HEK293 (cell line): Measurements from ENCODE around the gene FAM120A.

Source experiments
- CTCF ChIA-PET: fragments of 350-600 bp; formaldehyde crosslinking; extraction: SDS; loops from one replicate; lab custom pipeline; 2021; ENCODE audit warnings: antibody characterized with exemption; lab: Yijun Ruan, JAX
- POLR2A ChIA-PET: fragments of 300-600 bp; formaldehyde crosslinking; extraction: SDS; loops from one replicate; lab custom pipeline; 2020; ENCODE audit warnings: antibody characterized with exemption, inconsistent platforms; lab: Yijun Ruan, JAX
- H3K27ac ChIP-seq: fragments of 200-500 bp; sonication (Bioruptor generic); 2 replicates; pipeline ENCODE4 v1.5.1; 2014; ENCODE audit warnings: low read depth, low read length, control low read depth, inconsistent platforms; ENCODE audit errors: extremely low read depth
- H3K36me3 ChIP-seq, 2 experiments: fragments of 200-500 bp in 1 of 2; sonication (Bioruptor generic) in 1 of 2; 1 replicate in 1 of 2; 2 replicates in 1 of 2; pipeline ENCODE4 v1.5.1; 2014 to 2017; ENCODE audit warnings: inconsistent platforms in 2 of 2, low read length in 2 of 2; ENCODE audit not compliant: control insufficient read depth in 2 of 2, insufficient read depth in 1 of 2
- H3K4me1 ChIP-seq: fragments of 200-500 bp; sonication (Bioruptor generic); 2 replicates; pipeline ENCODE4 v1.5.1; 2014; ENCODE audit warnings: mild to moderate bottlenecking, low read length, inconsistent platforms; ENCODE audit not compliant: control insufficient read depth, insufficient read depth
- H3K4me3 ChIP-seq: 2 replicates; pipeline ENCODE4 v1.5.1; 2011; ENCODE audit warnings: low read depth, mild to moderate bottlenecking, control low read depth, low read length, moderate library complexity
- H3K9me3 ChIP-seq: fragments of 200-500 bp; sonication (Bioruptor generic); 2 replicates; pipeline ENCODE4 v1.5.1; 2014; ENCODE audit warnings: low read depth, low read length, inconsistent platforms; ENCODE audit not compliant: control insufficient read depth, insufficient read depth
- HOXC10 ChIP-seq: sonication (generic); formaldehyde crosslinking; IDR thresholded peaks from 2 replicates; pipeline ENCODE4 v1.8.1; 2023; ENCODE audit warnings: mild to moderate bottlenecking, missing genetic modification reagents
- MEIS1 ChIP-seq: sonication (generic); formaldehyde crosslinking; IDR thresholded peaks from 2 replicates; pipeline ENCODE4 v1.8.1; 2022; ENCODE audit warnings: missing genetic modification reagents, mild to moderate bottlenecking, borderline replicate concordance
- MYNN ChIP-seq: fragments of 450-650 bp; formaldehyde crosslinking; IDR thresholded peaks from 2 replicates; pipeline ENCODE4 v1.5.1; 2016; ENCODE audit warnings: missing biosample characterization, missing genetic modification characterization, borderline replicate concordance
- TRIM28 ChIP-seq: IDR thresholded peaks from 2 replicates; pipeline ENCODE4 v1.6.1; 2011; ENCODE audit warnings: low read length, control low read depth, borderline replicate concordance
- ZBTB1 ChIP-seq: fragments of 450-650 bp; formaldehyde crosslinking; IDR thresholded peaks from 2 replicates; pipeline ENCODE4 v1.5.1; 2016; ENCODE audit warnings: missing biosample characterization, missing genetic modification characterization
- ZNF132 ChIP-seq: fragments of 450-650 bp; formaldehyde crosslinking; IDR thresholded peaks from 2 replicates; pipeline ENCODE4 v1.5.1; 2017; ENCODE audit warnings: missing biosample characterization, missing genetic modification characterization, borderline replicate concordance
- ZNF148 ChIP-seq: fragments of 450-650 bp; formaldehyde crosslinking; IDR thresholded peaks from 2 replicates; pipeline ENCODE4 v1.5.0; 2017; ENCODE audit warnings: missing biosample characterization, missing genetic modification characterization, borderline replicate concordance
- ZNF169 ChIP-seq: fragments of 450-650 bp; formaldehyde crosslinking; IDR thresholded peaks from 2 replicates; pipeline ENCODE4 v1.5.1; 2016; ENCODE audit warnings: missing biosample characterization, missing genetic modification characterization
- ZNF248 ChIP-seq: fragments of 450-650 bp; formaldehyde crosslinking; IDR thresholded peaks from 2 replicates; pipeline ENCODE4 v1.5.1; 2017; ENCODE audit warnings: missing biosample characterization, missing genetic modification characterization
- ZNF350 ChIP-seq: fragments of 450-650 bp; formaldehyde crosslinking; IDR thresholded peaks from 2 replicates; pipeline ENCODE4 v1.5.0; 2017; ENCODE audit warnings: missing biosample characterization, mild to moderate bottlenecking, missing genetic modification characterization
- ZNF398 ChIP-seq: fragments of 450-650 bp; formaldehyde crosslinking; IDR thresholded peaks from 2 replicates; pipeline ENCODE4 v1.5.1; 2017; ENCODE audit warnings: missing biosample characterization, missing genetic modification characterization
- ZNF514 ChIP-seq: fragments of 450-650 bp; formaldehyde crosslinking; IDR thresholded peaks from 2 replicates; pipeline ENCODE4 v1.5.1; 2016; ENCODE audit warnings: missing biosample characterization, missing genetic modification characterization
- ZNF518A ChIP-seq: fragments of 450-650 bp; formaldehyde crosslinking; conservative IDR thresholded peaks from 2 replicates; pipeline ENCODE4 v1.5.1; 2016; ENCODE audit warnings: low read depth, missing biosample characterization, missing genetic modification characterization
- ZNF544 ChIP-seq: fragments of 450-650 bp; formaldehyde crosslinking; IDR thresholded peaks from 2 replicates; pipeline ENCODE4 v1.5.0; 2017; ENCODE audit warnings: missing biosample characterization, missing genetic modification characterization
- ZNF561 ChIP-seq: fragments of 450-650 bp; IDR thresholded peaks from 2 replicates; pipeline ENCODE4 v1.5.1; 2018; ENCODE audit warnings: missing biosample characterization, missing genetic modification characterization, borderline replicate concordance
- ZNF777 ChIP-seq: fragments of 450-650 bp; formaldehyde crosslinking; IDR thresholded peaks from 2 replicates; pipeline ENCODE4 v1.5.1; 2017; ENCODE audit warnings: missing biosample characterization, missing genetic modification characterization, borderline replicate concordance
- ZNF837 ChIP-seq: fragments of 450-650 bp; formaldehyde crosslinking; IDR thresholded peaks from 2 replicates; pipeline ENCODE4 v1.5.1; 2016; ENCODE audit warnings: missing biosample characterization, missing genetic modification characterization
- ZSCAN23 ChIP-seq: fragments of 450-650 bp; formaldehyde crosslinking; IDR thresholded peaks from 2 replicates; pipeline ENCODE4 v1.5.1; 2016; ENCODE audit warnings: missing biosample characterization, missing genetic modification characterization

Gene FAM120A

GRCh38 chr9:93473411-93473810 lies 21.9 kb downstream of the FAM120A start (continued):
- TF ChIP-seq ZNF148 (tag by site-specific recombination) = no peak
- no peak for TF ChIP-seq ZNF514 (tag by site-specific recombination)
- TF ChIP-seq ZNF777 (tag by site-specific recombination) = no peak
- TF ChIP-seq, all 188 proteins: peak for 0

GRCh38 chr9:93475108-93475507 lies 23.6 kb downstream of the FAM120A start:
- no peak overlapping the region for H3K27ac ChIP-seq
- ChIA-PET POLR2A (no interaction called here), CTCF (interaction anchor here (0.5 kb wide), 1 partner anchor 8 kb away, joined by 6 read pairs; no protein-coding TSS in a partner anchor)

GRCh38 chr9:93475856-93476255 lies 24.4 kb downstream of the FAM120A start:
- no peak for TF ChIP-seq ZNF544 (tag by site-specific recombination)
- no peak for TF ChIP-seq TRIM28
- no peak for TF ChIP-seq ZNF169 (tag by site-specific recombination)
- TF ChIP-seq ZNF398 (tag by site-specific recombination) = no peak
- no peak for TF ChIP-seq HOXC10 (CRISPR knock-in tag)
- TF ChIP-seq MYNN (tag by site-specific recombination) = no peak
- no peak for TF ChIP-seq ZNF350 (tag by site-specific recombination)
- no peaks in the 10 kb centered on the region for H3K9me3 ChIP-seq
- ChIA-PET POLR2A (no interaction called here), CTCF (interaction anchor here (0.5 to 0.7 kb wide), 2 partner anchors 9 to 1448 kb away, joined by 3 to 6 read pairs; no protein-coding TSS in a partner anchor)
- H3K27ac ChIP-seq = no peak overlapping the region
- peaks cover 0 to 36% of the 10 kb centered on the region in 2 experiments; a peak in 1 of 3 replicates for H3K36me3 ChIP-seq
- no peaks in the 10 kb centered on the region; the same call in 1 of the 2 replicates for H3K4me1 ChIP-seq
- no peak overlapping the region for H3K4me3 ChIP-seq

More at GRCh38 chr9:93475108-93475507, 23.6 kb downstream of the FAM120A start:
- TF ChIP-seq MEIS1 (no peak), ZNF561 (no peak), ZNF518A (tag by site-specific recombination) (no peak), ZNF248 (no peak), ZBTB1 (tag by site-specific recombination) (no peak), ZSCAN23 (tag by site-specific recombination) (no peak), ZNF837 (no peak), ZNF132 (no peak)
- no peaks in the 10 kb centered on the region for H3K9me3 ChIP-seq
- no peak overlapping the region for H3K4me3 ChIP-seq
- peaks cover 2% of the 10 kb centered on the region; the same call in 1 of the 2 replicates for H3K4me1 ChIP-seq
- peaks cover 0 to 36% of the 10 kb centered on the region in 2 experiments; a peak in 1 of 3 replicates for H3K36me3 ChIP-seq
